Kidney tubule cell (primary cell): ENCODE measurements around the gene CIROP.

Experiments
- DNase-seq: peaks from one replicate; pipeline ENCODE4 v3.0.0-alpha.2; 2018; ENCODE audit warnings: low spot score

CIROP gene, protein sequence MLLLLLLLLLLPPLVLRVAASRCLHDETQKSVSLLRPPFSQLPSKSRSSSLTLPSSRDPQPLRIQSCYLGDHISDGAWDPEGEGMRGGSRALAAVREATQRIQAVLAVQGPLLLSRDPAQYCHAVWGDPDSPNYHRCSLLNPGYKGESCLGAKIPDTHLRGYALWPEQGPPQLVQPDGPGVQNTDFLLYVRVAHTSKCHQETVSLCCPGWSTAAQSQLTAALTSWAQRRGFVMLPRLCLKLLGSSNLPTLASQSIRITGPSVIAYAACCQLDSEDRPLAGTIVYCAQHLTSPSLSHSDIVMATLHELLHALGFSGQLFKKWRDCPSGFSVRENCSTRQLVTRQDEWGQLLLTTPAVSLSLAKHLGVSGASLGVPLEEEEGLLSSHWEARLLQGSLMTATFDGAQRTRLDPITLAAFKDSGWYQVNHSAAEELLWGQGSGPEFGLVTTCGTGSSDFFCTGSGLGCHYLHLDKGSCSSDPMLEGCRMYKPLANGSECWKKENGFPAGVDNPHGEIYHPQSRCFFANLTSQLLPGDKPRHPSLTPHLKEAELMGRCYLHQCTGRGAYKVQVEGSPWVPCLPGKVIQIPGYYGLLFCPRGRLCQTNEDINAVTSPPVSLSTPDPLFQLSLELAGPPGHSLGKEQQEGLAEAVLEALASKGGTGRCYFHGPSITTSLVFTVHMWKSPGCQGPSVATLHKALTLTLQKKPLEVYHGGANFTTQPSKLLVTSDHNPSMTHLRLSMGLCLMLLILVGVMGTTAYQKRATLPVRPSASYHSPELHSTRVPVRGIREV

DNA sequence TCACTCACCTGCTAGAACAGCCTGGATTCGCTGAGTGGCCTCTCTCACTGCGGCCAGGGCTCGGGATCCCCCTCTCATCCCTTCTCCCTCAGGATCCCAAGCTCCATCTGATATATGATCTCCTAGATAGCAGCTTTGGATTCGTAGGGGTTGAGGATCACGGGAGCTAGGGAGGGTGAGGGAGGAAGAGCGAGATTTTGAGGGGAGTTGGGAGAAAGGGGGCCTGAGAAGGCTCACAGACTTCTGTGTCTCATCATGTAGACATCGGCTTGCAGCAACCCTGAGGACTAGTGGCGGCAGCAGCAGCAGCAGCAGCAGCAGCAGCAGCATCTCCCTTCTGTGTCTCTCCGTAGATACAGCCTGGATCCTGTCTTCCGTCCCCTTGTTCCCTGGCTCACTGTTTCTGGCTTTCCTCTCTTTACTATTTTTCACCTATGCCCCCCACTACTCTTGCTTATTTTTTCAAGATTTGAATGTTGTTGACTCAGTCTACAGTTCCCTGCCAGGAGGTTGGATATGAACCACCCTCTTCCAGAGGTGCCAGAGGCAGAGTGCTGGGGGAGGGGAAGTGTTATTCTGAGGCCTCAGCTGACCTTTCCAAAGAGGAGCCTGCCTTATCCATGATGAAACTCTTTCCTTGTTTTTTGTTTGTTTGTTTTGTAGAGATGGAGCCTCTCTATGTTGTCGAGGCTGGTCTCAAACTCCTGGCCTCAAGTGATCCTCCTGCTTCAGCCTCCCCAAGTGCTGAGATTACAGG is at the start of gene CIROP:
TSS of gene CIROP (minus strand) at position 399 of the 757 bp plus-strand sequence. CDS start at position 330, 69 bp downstream.
- DNase-seq: no peak

DNA sequence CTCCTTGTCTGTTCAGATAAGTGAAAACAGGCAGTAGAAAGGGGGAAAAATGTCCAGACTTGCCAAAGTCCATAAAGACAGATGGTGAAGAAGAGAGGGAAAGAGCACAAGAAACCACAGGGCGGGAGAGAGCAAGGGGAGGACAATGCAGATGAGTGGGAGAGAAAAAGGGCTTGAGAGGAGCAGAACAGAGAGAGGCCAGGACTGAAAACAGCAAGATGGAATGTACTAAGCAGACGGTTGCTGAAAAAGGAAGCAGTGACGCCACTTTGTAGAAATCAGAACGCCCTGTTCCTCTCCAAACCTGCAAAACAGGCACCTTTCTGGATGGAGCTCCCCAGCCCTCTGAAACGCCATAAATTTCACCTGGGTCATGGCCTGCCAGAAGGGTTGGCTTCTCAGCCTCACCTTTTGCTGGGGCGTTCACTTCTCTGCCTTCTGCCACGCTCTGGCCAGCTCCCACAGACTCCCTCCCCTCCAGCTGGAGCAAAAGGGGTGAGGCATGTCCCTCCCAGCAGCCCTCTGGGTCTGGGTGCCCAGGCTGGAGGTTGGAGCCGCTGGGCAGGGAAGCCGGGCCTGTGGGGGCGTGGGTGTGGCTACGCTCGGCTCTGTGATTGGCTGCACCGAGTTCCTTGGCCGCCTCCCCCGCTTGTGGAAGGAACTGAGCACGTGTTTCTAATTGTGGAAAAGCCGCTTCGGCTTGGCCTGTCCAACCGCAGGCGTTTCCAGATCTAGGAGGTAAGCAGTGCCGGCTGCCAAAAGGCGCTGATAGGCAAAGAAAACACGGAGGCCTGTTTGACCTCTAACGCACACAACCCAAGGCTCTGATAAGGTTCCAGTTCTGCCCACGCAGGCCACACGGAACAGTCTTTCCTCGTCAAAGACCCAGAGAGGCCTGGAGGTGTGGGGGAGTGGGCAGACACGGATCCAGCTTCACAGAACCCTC is 49.3 kb upstream of the CIROP start:
- DNase-seq: peak; percentile 63

DNA sequence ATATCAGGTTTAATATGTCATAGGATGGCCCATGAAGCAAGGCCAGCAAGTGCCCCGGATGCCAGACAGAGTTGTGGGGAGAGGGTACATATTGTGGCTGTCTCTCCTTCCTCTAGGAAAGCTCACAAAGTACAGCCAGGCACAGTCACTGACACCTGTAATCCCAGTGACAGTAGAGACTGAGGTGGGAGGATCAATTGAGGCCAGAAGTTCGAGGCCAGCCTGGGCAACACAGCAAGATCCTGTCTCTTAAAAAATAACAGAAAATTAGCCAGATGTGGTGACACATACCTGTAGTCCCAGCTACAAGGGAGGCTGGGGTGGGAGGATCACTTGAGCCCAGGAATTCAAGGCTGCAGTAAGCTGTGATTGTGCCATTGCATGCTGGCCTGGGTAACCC is 46.6 kb upstream of the CIROP start:
- DNase-seq: no peak

DNA sequence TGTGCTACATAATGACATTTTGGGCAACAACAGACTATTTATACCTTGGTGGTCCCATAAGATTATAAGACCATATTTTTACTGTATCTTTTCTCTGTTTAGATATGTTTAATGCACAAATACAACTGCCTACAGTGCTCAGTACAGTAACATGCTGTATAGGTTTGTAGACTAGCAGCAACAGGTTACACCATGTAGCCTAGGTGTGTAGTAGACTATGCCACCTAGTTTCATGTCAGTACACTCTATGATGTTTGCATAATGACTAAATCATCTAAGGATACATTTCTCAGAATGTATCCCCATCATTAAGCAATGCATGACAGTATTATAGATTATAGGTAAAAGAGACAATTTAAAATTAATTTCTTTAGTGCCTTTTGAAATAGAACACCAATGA is 45.0 kb upstream of the CIROP start:
- DNase-seq: no peak

DNA sequence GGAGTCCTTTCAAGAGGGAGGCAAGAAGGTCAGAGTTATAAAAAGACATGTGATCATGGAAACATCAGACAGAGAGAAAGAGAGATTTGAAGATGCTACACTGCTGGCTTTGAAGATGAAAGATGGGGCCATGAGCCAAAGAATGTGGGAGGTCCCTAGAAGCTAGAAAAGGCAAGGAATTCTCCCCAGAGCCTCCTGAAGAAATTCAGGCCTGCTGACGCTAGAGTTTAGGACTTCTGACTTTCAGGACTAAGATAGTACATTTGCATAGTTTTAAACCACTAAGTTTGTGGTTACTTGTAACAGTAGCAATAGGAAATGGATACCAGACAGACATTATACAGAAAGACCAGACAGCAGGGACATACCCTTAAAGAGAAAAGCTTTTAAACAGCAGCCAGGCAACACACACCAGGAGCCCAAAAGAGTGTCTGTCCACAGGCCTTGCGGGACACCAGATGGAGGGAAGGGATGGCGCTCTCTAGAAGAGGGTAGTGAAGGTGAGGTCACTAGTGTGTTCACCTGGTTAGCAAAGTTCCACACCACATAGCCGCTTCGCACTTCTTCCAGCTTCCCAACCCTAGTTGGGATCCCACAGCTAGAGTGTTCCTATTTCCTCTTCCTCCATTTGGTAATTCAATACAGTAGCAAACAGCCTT is 43.9 kb upstream of the CIROP start:
- DNase-seq: no peak

DNA sequence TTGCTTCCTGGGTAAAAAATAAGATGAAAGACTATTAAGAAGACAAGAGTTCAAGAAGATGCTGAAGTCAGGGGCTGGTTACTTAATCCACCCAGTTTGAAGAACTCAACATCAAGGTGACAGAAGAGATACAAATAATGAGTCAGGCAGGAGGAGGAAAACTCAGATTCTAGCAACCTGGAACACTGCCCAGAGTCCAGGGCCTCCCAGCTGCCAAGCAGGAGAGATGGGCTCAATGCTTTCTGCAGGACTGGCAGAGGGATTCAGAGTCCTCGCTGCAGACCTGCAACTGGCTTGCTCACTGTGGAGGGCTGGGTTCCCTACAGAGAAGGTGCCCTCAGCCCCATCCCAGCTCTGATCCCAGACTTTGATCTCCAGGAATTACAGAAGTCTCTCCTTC is 42.9 kb upstream of the CIROP start:
- peak; percentile 71 for DNase-seq

DNA sequence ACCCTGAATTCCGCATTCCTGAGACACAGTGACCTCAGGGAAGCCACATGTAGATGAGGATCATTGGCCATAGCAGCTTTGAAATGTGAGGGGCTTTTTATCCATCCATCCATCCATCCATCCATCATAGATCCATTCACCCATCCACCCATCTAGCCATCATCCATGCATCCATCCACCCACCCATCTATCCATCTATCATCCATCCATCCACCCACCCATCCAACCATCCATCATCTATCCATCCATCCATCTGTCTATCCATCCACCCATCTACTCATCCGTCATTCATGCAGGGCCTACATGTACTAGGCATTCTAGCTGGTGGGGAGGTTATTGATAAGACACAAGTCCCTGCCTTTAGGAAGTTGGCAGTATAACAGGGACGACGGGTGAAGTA is 42.2 kb upstream of the CIROP start:
- DNase-seq: no peak

DNA sequence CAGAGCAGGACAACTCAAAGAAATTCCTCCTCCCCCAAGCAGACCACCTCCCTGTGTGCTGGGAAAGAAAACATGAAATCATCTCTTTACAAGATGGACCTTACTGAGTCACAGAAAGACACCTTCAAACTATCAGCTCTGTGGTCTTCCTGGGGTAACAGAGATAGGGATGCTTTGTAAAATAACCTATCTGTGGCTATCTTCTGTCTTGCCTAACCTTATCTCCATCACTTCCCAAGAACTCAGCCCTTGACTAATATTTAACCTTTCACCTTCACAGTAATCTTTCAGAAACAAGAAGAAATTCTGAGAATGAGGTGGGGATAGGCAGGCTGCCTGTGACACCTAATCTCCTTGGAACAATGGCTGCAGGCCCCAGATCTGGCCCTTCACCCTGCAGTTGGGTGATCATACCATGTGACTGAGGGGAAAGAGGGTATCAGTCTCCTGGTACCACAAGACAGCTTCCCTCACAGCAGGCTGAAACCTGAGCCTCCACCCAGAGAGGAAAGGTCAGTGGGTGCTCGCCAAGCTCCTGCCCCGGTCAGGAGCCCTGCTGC is 41.6 kb upstream of the CIROP start:
- no peak for DNase-seq

DNA sequence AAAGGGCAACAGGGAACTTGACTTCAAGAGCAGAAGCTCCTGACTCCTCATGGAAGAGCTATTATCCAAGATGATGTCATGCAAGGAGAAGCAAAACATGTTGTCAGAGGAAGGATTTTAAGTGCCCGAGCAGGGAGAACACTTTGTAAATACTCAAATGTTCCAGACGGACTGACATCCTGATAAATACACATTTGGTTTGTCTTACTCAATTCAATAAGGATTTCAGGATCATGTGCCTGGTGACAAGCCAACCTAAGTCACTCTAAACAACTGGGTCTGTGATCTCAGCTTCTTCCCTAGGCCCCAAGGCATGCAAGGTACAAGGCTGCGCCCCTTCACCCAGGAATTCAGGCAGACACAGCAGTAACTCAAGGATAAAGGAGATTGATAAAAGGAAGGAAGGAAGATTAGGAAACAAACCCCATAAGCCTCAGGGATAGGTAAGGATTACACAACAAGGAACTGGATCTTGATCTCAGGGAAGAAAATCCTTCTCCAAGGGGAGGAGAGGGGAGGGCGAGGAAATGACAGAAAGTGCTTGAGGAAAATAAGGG is 41.1 kb upstream of the CIROP start:
- DNase-seq: no peak

DNA sequence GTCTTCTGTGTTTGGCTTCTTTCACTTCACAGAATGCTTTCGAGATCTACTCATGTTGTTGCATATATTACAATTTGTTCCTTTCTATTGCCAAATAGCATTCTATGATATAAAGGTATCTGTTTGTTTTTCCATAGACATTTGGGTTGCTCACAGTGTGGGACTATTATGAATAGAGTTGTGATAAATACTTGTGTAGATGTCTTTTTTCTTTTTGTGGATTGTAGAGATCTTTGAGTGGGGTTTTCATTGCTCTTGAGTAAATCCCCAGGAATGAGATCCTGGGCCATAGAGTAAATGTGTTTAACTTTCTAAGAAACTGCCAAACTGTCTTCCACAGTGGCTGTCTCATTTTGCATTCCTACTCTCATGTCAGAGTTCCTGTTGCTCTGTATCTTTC is 39.1 kb upstream of the CIROP start:
- DNase-seq: no peak

DNA sequence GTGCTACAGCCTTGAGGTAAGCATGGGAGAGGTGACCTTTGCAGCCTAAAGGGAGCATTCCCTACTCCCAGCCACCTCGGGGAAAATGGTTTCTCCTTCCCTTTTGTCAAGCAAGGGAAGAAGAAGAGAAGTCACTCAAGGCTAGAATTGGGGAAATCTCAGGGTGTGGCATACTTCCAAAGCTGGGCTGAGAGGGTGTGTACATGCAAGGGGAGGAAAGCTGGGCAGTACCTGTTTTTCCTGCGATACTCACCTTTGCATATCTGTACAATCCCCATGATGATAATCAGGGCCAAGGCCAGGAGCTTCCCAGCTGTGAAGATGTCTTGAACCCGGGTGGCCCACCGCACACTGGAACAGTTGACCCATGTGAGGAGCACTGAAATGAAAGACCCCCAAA is 38.0 kb upstream of the CIROP start:
- DNase-seq: no peak

DNA sequence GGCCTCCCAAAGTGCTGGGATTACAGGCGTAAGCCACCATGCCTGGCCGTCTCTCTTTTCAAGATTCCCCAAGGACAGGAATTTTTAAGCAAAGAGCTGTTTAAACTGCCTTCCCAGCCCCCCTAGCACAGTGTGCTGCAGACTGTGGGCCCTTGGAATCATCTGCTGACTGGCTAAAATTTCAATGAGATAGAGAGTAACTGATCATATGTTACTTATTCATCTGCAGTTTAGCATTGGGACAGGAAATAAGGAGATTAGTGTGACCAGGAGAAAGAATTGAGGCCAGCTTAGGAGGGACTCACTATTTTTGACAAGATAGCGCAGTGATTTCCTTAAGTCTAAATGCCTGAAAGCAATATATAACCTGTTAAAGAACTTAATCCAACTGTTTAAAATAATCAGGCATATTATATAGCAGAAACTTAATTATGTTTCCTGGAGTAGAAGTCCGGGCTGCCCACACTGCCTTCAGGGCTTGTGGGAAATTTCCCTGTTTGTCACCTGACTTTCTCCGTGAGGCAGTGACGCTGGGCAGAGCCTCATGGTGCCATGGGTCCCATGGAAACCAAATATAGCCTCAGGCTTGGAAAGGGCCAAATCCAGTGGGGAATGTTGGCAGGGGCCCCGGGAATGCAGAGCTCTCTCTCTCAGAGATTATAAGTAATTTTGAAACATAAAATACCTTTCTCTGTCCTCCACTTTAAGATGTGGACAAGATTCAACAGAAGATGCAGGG is 37.1 kb upstream of the CIROP start:
- peak; percentile 70 for DNase-seq

DNA sequence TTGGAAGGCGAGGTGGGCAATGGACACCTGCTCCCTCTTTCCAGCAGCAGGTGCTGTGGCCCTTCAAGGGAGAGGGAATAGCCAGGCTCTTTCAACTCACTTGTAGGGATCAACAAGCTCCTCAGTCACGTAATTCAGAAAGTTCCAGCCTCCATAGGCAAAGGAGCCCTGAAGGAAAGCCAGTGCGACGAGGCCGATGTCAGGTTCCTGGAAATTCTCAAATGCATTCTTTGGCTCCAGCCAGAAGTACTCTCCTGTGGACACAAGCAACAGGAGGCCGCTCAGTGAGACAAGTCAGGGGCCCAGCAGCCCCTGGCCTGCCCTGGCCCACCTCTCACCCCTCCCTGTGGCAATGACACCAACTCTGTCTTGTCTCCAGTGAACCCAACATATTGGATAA is 35.6 kb upstream of the CIROP start:
- DNase-seq: no peak

DNA sequence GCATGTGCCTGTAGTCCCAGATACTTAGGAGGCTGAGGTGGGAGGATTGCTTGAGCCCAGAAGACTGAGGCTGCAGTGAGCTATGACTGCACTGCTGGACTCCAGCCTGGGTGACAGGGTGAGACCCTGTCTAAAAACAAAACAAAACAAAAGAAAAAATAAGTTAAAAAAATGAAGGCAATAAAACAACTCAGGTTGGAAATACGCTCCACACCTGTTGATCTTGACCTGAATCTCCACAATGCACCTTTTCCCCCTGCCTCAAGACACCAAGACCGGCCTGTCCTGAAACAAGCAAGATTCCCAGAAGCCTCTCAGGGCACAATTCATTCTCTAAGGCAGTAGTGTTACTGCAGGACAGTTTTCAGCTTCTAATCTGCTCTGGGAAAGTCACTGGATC is 35.1 kb upstream of the CIROP start:
- no peak for DNase-seq

DNA sequence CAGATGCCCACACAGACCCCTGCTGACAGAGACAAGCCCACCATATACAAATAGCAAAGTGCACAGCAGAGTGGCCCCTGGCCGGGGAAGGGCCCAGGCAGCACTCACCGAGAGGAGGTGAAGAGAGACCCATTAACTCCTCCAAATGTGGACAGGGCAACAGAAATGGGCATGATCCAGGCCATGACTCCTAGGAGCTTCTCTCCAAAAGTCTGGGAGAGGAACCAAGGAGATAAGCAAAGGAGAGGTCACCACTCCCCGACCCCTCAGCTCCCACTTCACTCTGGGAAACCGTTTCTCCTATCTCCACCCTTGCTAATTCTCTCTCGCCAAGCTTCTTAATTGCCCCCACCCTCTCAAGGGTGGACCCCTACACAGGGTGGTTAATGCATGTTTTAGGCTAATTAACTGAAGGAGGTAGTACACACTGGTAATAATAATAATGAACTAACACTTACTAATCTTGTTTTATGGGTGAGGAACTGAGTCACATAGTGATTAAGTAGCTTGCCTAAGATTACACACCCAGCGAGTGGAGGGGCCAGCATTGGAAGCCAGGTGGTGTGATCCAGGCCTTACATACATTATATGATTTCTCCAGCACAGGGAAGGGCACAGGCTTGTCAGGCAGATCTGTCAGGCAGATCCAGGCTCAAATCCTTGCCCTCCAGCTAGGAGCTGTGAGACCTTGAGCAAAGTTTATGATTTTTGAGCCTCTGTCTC is 33.2 kb upstream of the CIROP start:
- DNase-seq: no peak

DNA sequence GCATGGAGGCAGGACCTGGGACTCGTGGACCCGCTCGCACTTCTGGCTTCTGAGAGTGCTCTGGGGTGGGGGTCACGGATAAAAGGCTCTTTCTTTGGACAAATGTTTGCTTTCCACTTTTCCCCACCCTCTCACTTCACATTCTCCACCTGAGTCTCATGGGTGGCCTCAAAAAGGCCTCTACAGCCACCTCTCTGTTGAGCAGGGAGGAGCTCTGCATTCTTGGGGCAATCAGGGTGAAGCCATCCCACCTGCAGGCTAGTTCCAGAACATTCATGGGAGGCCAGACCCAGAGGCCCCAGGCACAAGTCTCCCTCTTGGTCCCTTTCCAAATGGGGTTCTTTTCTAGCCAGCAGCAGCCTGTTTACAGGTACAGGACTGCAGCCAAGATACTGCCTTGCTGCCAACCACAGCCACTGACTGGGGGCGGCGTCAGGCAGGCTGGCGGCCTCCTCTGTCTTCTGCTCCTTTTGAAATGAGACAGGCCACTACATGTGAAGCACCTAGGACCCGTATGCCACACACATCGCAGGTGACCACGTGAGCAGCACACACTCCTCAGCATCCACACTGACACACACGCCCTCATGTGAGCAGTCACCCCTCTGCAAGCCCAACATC is 32.5 kb upstream of the CIROP start:
- no peak for DNase-seq

DNA sequence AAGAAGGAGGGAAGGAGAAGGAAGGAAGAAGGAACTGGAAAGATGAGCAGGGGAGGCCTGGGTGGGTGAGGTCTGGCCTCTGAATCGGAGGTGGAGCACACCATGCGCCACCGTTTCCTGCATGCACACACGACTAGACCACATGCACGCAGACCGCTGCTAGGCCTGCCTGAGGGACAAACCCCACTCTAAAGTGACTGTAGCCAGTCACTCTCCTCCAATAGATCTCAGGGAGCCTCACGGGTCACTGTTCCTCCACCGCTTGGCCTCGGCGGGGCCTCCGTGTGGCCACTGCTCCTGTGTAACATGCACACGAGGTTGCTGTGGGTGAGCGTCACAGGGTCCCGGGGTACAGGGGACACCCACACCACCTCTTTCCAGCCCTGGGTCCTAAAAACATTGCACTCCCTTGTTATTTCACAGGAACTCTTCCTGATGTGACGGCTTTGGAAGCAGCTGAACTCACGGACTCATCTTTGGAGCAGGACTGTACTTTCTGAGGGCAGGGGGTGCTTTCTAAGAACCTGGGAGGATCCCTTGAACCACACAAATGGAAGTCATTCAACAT is 31.9 kb upstream of the CIROP start:
- DNase-seq: no peak

DNA sequence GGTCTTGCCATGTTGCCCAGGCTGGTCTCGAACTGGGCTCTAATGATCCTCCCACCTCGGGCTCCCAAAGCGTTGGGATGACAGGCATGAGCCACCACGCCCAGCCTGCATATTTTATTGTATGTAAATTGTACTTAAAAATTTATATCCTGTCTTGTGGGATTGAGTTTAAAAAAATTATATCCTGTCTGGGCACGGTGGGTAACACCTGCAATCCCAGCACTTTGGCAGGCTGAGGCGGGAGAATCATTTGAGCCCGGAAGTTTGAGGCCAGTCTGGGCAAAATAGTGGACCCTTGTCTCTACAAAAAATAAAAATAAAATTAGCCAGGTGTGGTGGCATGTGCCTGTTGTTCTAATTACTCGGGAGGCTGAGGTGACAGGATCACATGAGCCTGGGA is 28.2 kb upstream of the CIROP start:
- DNase-seq: no peak
